ENCODE data around the gene SHANK2.

DNA sequence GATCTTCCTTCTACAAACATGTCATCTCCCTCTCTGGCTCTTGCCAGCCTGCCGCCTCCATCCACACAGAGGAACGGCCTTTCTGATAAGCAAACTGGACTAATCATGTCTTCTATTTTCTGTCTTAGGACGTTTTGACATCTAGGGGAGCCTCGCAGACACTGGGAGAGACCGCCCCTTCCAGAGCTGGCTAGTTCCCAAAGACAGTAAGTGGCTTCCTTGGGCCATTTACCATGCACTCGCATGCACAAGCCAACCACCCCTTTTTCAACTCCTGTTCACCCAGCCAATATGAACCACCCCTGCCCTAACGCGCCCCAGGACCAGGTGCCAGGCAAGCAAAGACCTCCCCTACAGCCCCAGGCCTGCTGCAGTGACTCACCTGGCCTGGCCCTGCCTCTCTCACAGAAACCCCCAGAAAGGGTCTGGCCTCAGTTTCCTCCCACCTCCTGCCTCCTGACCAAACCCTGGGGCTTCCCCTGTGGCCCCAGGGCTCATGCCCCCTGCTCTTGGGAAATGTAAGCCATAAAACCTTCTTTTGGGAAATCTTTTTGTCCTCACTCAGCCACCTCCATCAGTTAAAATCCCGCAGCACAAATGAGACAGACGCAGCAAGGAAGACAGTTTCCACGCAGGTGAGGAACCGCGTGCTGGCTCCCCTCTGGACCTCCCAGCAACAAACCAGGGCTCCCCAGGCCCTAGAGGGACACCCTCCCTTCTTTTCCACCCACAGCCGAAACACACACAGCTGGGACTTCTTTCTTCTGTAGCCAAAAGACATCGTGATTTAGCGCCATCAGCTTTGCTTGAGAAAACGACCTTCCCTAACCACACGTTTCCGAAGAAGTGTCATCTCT is 38.5 kb downstream of the SHANK2 start:
- TF ChIP-seq EZH2phosphoT487 (IDR thresholded peaks at IDR 0.05) = no peak
- TF ChIP-seq, protein P1, sequence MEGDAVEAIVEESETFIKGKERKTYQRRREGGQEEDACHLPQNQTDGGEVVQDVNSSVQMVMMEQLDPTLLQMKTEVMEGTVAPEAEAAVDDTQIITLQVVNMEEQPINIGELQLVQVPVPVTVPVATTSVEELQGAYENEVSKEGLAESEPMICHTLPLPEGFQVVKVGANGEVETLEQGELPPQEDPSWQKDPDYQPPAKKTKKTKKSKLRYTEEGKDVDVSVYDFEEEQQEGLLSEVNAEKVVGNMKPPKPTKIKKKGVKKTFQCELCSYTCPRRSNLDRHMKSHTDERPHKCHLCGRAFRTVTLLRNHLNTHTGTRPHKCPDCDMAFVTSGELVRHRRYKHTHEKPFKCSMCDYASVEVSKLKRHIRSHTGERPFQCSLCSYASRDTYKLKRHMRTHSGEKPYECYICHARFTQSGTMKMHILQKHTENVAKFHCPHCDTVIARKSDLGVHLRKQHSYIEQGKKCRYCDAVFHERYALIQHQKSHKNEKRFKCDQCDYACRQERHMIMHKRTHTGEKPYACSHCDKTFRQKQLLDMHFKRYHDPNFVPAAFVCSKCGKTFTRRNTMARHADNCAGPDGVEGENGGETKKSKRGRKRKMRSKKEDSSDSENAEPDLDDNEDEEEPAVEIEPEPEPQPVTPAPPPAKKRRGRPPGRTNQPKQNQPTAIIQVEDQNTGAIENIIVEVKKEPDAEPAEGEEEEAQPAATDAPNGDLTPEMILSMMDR (IDR thresholded peaks at IDR 0.05) = no peak
